ENCODE measurements around the gene MYO1B. TPM values are rescaled to one million over a fixed set of nuclear protein-coding genes. Genes with fewer than 3 reads are reported as not detected.
"Not testable (repeated sequence)": the region's sequence is repeated elsewhere in the genome, so short reads cannot be mapped to it uniquely, and the experiment has no call there.

The MYO1B gene
- total and polyA plus RNA-seq, 2 donors (not counting 1 experiment from before 2014, with no cell fraction given): 151 to 194 TPM

DNA sequence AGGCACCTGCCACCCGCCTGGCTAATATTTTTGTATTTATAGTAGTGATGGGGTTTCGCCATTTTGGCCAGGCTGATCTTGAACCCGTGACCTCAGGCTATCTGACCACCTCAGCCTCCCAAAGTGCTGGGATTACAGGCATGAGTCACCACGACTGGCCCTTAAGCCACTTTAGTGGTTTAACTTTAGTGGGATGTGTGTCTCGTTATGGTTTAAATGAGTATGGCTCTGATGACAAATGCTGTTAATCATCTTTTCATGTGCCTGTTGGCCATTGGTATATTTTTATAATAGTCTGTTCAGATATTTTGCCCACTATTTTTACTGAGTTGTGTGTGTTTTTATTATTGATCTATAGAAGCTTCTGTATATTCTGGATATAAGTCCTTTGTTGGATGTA lies 205.9 kb downstream of the MYO1B start:
- Histone ChIP-seq H2AFZ (ENCODE audit: low read length) (no peak overlapping the region), H3K9ac (ENCODE audit: insufficient read depth, low read length) (no peak overlapping the region)
- TF ChIP-seq EZH2 (IDR thresholded peaks at IDR 0.05; ENCODE audit: low read length, missing control alignments): no peak
- TF ChIP-seq, protein P1, sequence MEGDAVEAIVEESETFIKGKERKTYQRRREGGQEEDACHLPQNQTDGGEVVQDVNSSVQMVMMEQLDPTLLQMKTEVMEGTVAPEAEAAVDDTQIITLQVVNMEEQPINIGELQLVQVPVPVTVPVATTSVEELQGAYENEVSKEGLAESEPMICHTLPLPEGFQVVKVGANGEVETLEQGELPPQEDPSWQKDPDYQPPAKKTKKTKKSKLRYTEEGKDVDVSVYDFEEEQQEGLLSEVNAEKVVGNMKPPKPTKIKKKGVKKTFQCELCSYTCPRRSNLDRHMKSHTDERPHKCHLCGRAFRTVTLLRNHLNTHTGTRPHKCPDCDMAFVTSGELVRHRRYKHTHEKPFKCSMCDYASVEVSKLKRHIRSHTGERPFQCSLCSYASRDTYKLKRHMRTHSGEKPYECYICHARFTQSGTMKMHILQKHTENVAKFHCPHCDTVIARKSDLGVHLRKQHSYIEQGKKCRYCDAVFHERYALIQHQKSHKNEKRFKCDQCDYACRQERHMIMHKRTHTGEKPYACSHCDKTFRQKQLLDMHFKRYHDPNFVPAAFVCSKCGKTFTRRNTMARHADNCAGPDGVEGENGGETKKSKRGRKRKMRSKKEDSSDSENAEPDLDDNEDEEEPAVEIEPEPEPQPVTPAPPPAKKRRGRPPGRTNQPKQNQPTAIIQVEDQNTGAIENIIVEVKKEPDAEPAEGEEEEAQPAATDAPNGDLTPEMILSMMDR (conservative IDR thresholded peaks at IDR 0.05 in 1 of 2, IDR thresholded peaks at IDR 0.05 in 1 of 2; ENCODE audit: low read depth in 1 of 2, low read length in 2 of 2): no peak

DNA sequence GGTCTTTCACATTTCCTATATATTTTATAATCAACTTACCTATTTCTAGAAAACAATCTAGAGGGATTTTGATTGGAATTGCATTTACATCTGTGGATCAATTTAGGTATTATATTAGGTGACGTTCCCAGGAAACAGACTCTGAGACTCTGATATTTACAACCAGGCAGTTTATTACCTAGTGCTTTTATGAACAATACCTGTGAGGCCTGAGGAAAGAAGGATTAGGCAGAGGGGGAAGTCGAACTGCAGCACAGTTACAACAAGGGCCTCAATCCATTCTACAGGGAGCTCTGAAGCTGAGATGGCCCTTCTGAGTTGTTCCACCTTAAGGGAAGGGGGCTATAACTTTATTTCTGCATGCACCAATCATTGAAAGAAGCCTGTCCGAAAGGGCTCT lies 206.9 kb downstream of the MYO1B start:
- Histone ChIP-seq H3K27me3 (ENCODE audit: control insufficient read depth, insufficient read depth, low read length) (no peaks in the 10 kb centered on the region), H2AFZ (ENCODE audit: low read length) (no peak overlapping the region), H3K27ac (ENCODE audit: insufficient read depth, low read length) (no peak overlapping the region), H4K20me1 (ENCODE audit: control insufficient read depth, extremely low read depth, insufficient read depth, low read length) (no peaks in the 10 kb centered on the region), H3K4me3 (replicated peaks in 1 of 4; ENCODE audit: control extremely low read depth in 1 of 4, insufficient read depth in 1 of 4, low read depth in 3 of 4, low read length in 4 of 4) (no peak overlapping the region), H3K9me3 (ENCODE audit: control insufficient read depth, insufficient read depth, low read depth, low read length) (no peaks in the 10 kb centered on the region), H3K79me2 (ENCODE audit: control insufficient read depth, insufficient read depth, low read length) (no peaks in the 10 kb centered on the region), H3K4me2 (ENCODE audit: extremely low read depth, insufficient read depth, low read length) (no peak overlapping the region), H3K4me1 (ENCODE audit: control insufficient read depth, extremely low read depth, insufficient read depth, low read length) (no peaks in the 10 kb centered on the region), H3K9ac (ENCODE audit: insufficient read depth, low read length) (no peak overlapping the region), H3K36me3 (ENCODE audit: control insufficient read depth, insufficient read depth, low read length) (no peaks in the 10 kb centered on the region)
- TF ChIP-seq, protein P1 (conservative IDR thresholded peaks at IDR 0.05 in 1 of 2, IDR thresholded peaks at IDR 0.05 in 1 of 2; ENCODE audit: low read depth in 1 of 2, low read length in 2 of 2): no peak
- TF ChIP-seq EZH2 (IDR thresholded peaks at IDR 0.05; ENCODE audit: low read length, missing control alignments): no peak
- DNase-seq (ENCODE audit: low read depth in 2 of 2): no peak

More for the DNA sequence above, 205.9 kb downstream of the MYO1B start:
- no peaks in the 10 kb centered on the region for H3K9me3 ChIP-seq (ENCODE audit: control insufficient read depth, insufficient read depth, low read depth, low read length)
- no peaks in the 10 kb centered on the region for H3K27me3 ChIP-seq (ENCODE audit: control insufficient read depth, insufficient read depth, low read length)
- no peaks in the 10 kb centered on the region for H3K79me2 ChIP-seq (ENCODE audit: control insufficient read depth, insufficient read depth, low read length)
- H3K4me2 ChIP-seq (ENCODE audit: extremely low read depth, insufficient read depth, low read length): no peak overlapping the region
- H3K4me3 ChIP-seq (replicated peaks in 1 of 4; ENCODE audit: control extremely low read depth in 1 of 4, insufficient read depth in 1 of 4, low read depth in 3 of 4, low read length in 4 of 4): no peak overlapping the region
- H3K27ac ChIP-seq (ENCODE audit: insufficient read depth, low read length): no peak overlapping the region
- no peaks in the 10 kb centered on the region for H3K4me1 ChIP-seq (ENCODE audit: control insufficient read depth, extremely low read depth, insufficient read depth, low read length)
- no peaks in the 10 kb centered on the region for H3K36me3 ChIP-seq (ENCODE audit: control insufficient read depth, insufficient read depth, low read length)
- no peaks in the 10 kb centered on the region for H4K20me1 ChIP-seq (ENCODE audit: control insufficient read depth, extremely low read depth, insufficient read depth, low read length)
- DNase-seq (ENCODE audit: low read depth in 2 of 2): no peak

DNA sequence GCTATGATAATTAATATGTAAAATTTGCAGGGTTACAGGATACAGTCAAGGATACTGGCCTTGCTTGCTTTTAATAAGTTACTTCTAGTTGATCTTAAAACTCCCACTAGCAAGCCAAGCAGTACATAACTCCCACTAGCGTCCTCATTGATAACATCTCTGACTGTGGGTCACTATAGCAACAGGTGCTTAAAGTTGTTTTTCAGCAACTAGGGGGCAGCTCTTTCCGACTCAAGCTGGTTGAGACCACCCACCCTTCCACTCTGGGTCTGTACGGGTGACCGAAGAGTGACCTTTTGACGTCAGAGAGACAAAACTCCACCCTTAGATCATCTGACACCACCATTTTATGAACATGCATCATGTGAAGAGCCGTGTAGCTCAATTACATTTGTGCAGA lies 208.6 kb downstream of the MYO1B start:
- Histone ChIP-seq H3K27ac (ENCODE audit: insufficient read depth, low read length) (no peak overlapping the region), H2AFZ (ENCODE audit: low read length) (no peak overlapping the region), H3K9ac (ENCODE audit: insufficient read depth, low read length) (no peak overlapping the region), H3K27me3 (ENCODE audit: control insufficient read depth, insufficient read depth, low read length) (no peaks in the 10 kb centered on the region), H3K9me3 (ENCODE audit: control insufficient read depth, insufficient read depth, low read depth, low read length) (no peaks in the 10 kb centered on the region), H3K4me1 (ENCODE audit: control insufficient read depth, extremely low read depth, insufficient read depth, low read length) (no peaks in the 10 kb centered on the region), H3K79me2 (ENCODE audit: control insufficient read depth, insufficient read depth, low read length) (no peaks in the 10 kb centered on the region), H3K36me3 (ENCODE audit: control insufficient read depth, insufficient read depth, low read length) (no peaks in the 10 kb centered on the region), H3K4me2 (ENCODE audit: extremely low read depth, insufficient read depth, low read length) (no peak overlapping the region), H3K4me3 (replicated peaks in 1 of 4; ENCODE audit: control extremely low read depth in 1 of 4, insufficient read depth in 1 of 4, low read depth in 3 of 4, low read length in 4 of 4) (no peak overlapping the region), H4K20me1 (ENCODE audit: control insufficient read depth, extremely low read depth, insufficient read depth, low read length) (no peaks in the 10 kb centered on the region)
- no peak for DNase-seq (ENCODE audit: low read depth in 2 of 2)
- TF ChIP-seq, protein P1 (conservative IDR thresholded peaks at IDR 0.05 in 1 of 2, IDR thresholded peaks at IDR 0.05 in 1 of 2; ENCODE audit: low read depth in 1 of 2, low read length in 2 of 2): no peak
- TF ChIP-seq EZH2 (IDR thresholded peaks at IDR 0.05; ENCODE audit: low read length, missing control alignments): no peak

DNA sequence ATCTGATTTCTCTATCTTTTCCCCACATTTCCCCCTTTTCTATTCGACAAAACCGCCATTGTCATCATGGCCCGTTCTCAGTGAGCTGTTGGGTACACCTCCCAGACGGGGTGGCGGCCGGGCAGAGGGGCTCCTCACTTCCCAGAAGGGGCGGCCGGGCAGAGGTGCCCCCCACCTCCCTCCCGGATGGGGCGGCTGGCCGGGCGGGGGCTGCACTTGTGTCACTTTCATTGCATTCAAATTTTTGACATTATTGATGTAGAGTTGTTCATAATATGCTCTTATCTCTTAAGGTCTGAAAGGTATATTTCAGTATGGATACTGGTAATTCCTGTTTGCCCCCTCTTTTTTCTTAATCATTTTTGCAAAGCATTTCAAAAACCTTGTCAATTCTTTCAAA lies 211.3 kb downstream of the MYO1B start:
- not testable (repeated sequence) for H3K4me3 ChIP-seq (replicated peaks in 1 of 4; ENCODE audit: control extremely low read depth in 1 of 4, insufficient read depth in 1 of 4, low read depth in 3 of 4, low read length in 4 of 4); DNase-seq (ENCODE audit: low read depth in 2 of 2)

More for the DNA sequence above, 211.3 kb downstream of the MYO1B start:
- not testable (repeated sequence) for H3K27me3 ChIP-seq (ENCODE audit: control insufficient read depth, insufficient read depth, low read length); H3K4me1 ChIP-seq (ENCODE audit: control insufficient read depth, extremely low read depth, insufficient read depth, low read length); H3K27ac ChIP-seq (ENCODE audit: insufficient read depth, low read length); H3K9ac ChIP-seq (ENCODE audit: insufficient read depth, low read length); H3K36me3 ChIP-seq (ENCODE audit: control insufficient read depth, insufficient read depth, low read length); H2AFZ ChIP-seq (ENCODE audit: low read length); H4K20me1 ChIP-seq (ENCODE audit: control insufficient read depth, extremely low read depth, insufficient read depth, low read length); H3K79me2 ChIP-seq (ENCODE audit: control insufficient read depth, insufficient read depth, low read length); H3K9me3 ChIP-seq (ENCODE audit: control insufficient read depth, insufficient read depth, low read depth, low read length); H3K4me2 ChIP-seq (ENCODE audit: extremely low read depth, insufficient read depth, low read length)

Data from fibroblast of lung (primary cell).